GM12864 (cell line): ENCODE results near the gene GNA12.

Experiments used
- DNase-seq: peaks from one replicate; pipeline ENCODE4 v3.0.0-alpha.2; 2011; ENCODE audit warnings: low read depth
- H3K4me3 ChIP-seq: 2 replicates; pipeline ENCODE4 v1.5.1; 2011; ENCODE audit warnings: mild to moderate bottlenecking, low read depth, low read length, control low read depth
- CTCF ChIP-seq: IDR thresholded peaks from 2 replicates; pipeline ENCODE4 v1.5.1; 2011; ENCODE audit warnings: low read depth, mild to moderate bottlenecking, moderate library complexity, low read length, control low read depth, inconsistent platforms; ENCODE audit errors: missing control alignments

GNA12 gene

DNA sequence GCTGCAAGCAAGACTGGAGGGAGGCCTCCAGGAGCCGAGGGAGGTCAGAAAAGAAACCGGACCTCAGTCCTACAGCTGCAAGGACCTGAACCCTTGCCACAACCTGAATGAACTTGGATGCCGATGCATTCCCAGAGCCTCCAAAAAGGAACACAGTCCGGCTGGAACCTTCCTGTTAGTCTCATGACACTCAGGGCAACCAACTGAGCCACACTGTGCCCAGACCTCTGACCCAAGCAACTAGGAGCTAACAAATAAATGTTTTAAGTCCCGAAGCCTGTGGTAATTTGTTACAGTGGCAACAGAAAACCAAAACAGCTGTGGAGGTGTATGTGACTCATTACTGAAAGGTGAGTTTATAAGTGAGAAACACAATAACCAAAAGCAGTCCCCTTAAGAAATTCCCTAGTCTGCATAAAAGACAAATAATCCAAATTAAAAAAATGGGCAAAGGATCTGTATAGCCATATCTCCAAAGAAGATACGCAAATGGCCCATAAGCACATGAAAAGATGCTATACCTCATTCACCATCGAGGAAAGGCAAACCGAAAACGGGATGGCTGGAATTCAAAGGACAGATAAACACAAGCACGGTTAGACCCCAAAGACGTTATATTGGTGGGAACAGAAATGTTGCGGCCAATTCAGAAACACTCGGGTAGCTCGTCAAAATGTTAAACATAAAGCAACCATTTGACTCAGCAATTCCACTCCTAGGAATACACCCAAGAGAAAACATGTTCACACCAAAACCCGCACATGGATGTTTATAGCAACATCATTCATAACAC is 24.8 kb downstream of the GNA12 start:
- H3K4me3 ChIP-seq: no peak overlapping the region
- no peak for DNase-seq
- TF ChIP-seq CTCF: no peak

DNA sequence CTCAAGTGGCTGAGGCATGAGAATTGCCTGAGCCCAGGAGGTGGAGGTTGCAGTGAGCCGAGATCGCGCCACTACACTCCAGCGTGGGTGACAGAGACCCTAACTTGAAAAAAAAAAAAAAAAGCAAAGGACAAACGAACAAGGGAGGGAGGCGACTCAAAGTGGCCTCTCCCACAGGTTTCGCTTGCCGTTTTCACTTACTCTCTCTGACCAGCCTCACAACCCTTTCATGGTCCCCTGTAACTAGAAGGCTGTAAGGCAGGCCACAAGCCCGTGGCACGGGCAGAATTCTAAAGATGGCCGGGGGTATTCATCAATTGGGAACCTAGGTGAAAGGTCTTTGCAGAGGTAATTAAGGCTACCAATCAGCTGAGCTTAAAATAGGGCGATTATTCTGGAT is 25.5 kb downstream of the GNA12 start:
- H3K4me3 ChIP-seq: no peak overlapping the region
- TF ChIP-seq CTCF: no peak
- DNase-seq: no peak

- DNase-seq: no peak
- no peak for TF ChIP-seq CTCF
- no peak overlapping the region for H3K4me3 ChIP-seq
Observed at GRCh38 chr7:2818121-2818520, 26.0 kb downstream of the GNA12 start.

GRCh38 chr7:2817456-2817855 is 26.7 kb downstream of the GNA12 start:
- H3K4me3 ChIP-seq: no peak overlapping the region
- no peak for TF ChIP-seq CTCF
- no peak for DNase-seq

DNA sequence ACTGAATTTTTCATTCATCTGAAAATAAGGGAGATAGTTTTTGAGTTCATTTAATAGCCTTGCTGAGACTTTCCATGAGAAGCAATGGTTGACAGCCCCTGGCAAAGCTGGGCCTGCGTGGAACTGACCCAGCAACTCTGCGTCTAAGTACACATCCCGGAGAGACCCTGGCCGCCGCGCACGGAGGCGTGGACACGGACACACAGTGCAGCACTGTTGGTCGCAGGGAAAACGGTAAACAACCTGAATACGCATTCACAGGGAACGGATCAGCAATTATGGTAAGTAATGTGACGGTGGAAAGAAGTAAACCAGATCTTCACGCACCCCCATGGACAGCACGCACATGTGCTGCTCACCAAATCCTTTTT is 28.2 kb downstream of the GNA12 start:
- TF ChIP-seq CTCF: no peak
- no peak for DNase-seq
- no peak overlapping the region for H3K4me3 ChIP-seq

DNA sequence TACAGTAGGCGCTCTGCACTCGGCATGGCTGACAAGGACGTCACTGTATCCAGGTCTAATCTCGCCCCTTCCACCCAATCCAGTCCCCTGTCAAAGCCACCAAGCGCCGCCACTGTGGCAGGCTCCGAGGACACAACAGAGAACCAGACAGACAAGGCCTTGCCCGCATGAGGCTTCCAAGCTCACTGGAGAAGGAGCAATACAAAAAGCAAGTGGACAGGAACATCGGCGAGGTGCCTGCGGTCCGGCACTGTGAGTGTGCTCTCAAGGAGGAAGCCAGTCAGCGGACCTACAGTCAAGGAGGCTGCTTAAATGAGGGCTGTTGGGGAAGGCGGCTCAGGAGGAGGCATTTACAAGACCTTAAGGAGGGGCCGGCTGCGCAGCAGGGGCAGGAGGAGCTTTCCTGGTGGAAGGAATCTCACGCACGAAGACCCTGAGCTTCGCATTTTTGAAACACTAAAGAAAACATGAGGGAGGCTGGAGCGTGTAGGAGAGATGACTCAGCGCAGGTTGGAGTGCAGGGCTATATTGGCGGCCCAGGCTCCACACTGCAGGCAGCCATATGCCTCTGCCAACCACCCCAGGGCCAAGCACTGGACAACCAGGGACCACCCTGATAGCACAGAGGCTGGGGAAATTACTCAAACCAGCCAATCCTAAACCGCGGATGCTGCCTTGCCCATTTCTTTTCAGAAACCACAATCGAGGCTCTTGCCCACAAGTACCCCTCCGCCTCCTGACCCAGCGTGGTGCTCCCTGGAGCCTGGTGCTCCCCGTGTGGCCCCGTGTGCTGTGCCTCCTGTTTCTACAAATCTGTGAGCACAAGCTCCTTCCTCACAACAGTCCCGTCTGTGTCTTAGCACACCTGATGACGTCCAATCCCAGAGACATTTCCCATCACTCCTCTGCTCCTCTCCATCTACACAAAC is 28.9 kb downstream of the GNA12 start:
- TF ChIP-seq CTCF: no peak
- no peak for DNase-seq
- H3K4me3 ChIP-seq: no peak overlapping the region
